Astrocyte (in vitro differentiated cells and primary cell): ENCODE measurements around the gene DNAJC19.
"Not testable (repeated sequence)": the region's sequence is repeated elsewhere in the genome, so short reads cannot be mapped to it uniquely, and the experiment has no call there.

Source experiments
- CTCF ChIP-seq: IDR thresholded peaks from 2 replicates; pipeline ENCODE4 v1.5.1; 2011; ENCODE audit warnings: low read depth, mild to moderate bottlenecking, inconsistent platforms, low read length, moderate library complexity; ENCODE audit not compliant: insufficient read depth
- EZH2 ChIP-seq: IDR thresholded peaks from 2 replicates; pipeline ENCODE4 v1.6.1; 2012; ENCODE audit warnings: mild to moderate bottlenecking, low read length, inconsistent platforms; ENCODE audit not compliant: insufficient read depth

GRCh38 chr3:181003469-181003868, 13.9 kb upstream of the DNAJC19 start:
- not testable (repeated sequence) for TF ChIP-seq CTCF, EZH2
